IgD-negative memory B cell (primary cell): ENCODE measurements around the gene PNPLA1. TPM values are rescaled to one million over a fixed set of nuclear protein-coding genes. Genes with fewer than 3 reads are reported as not detected.

Experiments used
- H3K27ac Mint-ChIP-seq, 3 donors: one replicate each; pipeline ENCODE4 v1.8.0; 2020 to 2022; ENCODE audit warnings: mild to moderate bottlenecking in 3 of 3, mixed read lengths in 3 of 3, moderate library complexity in 1 of 3
- H3K27me3 Mint-ChIP-seq: one replicate; pipeline ENCODE4 v1.8.0; 2021; ENCODE audit warnings: mixed read lengths
- H3K36me3 Mint-ChIP-seq: one replicate; pipeline ENCODE4 v1.8.0; 2020; ENCODE audit warnings: mild to moderate bottlenecking, mixed read lengths
- H3K4me1 Mint-ChIP-seq, 3 donors: one replicate each; pipeline ENCODE4 v1.8.0; 2020 to 2022; ENCODE audit warnings: mixed read lengths in 3 of 3, mild to moderate bottlenecking in 1 of 3
- H3K4me3 Mint-ChIP-seq, 4 donors: one replicate each; pipeline ENCODE4 v1.8.0; 2020 to 2022; ENCODE audit warnings: mild to moderate bottlenecking in 4 of 4, mixed read lengths in 4 of 4, moderate library complexity in 3 of 4
- H3K9me3 Mint-ChIP-seq, 3 donors: one replicate each; pipeline ENCODE4 v1.8.0; 2020 to 2021; ENCODE audit warnings: mixed read lengths in 3 of 3, mild to moderate bottlenecking in 1 of 3
- polyA plus RNA-seq: library from polyadenylated mRNA; unstranded; fragments of 300-500 nt; fragmentation: Illumina TruSeq; gene quantifications from one replicate; pipeline ENCODE4 v1.2.3, GENCODE V29; 2021

Gene PNPLA1
- polyA plus RNA-seq, 1 donor from 2014 or later = 0.19 TPM

DNA sequence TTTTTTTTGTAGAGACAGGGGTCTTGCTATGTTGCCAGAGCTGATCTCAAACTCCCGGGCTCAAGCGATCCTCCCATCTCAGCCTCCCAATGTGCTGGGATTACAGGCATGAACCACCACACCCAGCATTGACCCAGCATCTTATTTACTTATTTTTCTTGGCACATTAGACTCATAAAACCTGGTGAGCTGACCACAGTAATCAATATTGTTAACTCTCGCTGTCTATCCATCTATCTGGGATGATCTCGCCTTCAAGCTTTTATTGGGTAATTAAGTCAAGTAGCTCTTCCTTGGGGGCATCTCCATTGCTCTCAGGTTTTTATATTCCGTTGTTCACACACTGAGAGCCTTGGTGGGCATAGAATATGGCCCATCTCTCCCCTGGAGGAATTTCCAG, 17.0 kb downstream of the PNPLA1 start:
- Mint-ChIP-seq H3K36me3 (no peaks in the 10 kb centered on the region), H3K9me3 (no peaks in the 10 kb centered on the region), H3K4me3 (no peak overlapping the region), H3K27ac (no peak overlapping the region), H3K4me1 (peaks cover 0 to 2% (median 0%) of the 10 kb centered on the region in 3 donors), H3K27me3 (peaks cover 30% of the 10 kb centered on the region)

DNA sequence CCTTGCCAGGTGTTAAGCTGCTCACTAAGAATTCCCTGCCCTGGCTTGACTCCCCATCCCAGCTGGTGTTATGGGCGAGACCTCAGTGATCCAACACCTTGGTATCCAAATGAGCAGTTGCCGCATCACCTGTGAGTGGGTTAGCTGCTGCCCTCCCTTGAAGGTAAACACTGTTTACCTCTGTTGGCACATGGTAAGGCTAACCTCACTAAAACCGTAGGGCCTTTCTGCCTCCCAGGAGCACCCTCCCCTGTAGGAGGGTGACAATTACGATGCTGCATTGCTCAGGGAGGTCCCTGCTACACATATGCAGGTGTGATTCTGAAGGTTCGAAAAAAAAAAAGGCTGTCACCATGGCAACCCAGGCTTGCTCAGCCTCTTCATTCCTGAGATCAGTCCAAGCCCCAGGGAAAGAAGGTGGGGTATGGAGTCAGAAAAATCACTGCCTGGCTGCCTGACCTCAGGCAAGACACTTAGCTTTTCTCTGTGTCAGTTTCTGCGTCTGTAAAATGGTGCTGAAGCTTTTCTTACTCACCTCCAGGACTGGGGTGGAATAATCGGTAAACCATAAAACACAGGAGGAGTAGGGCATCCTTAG, 19.5 kb downstream of the PNPLA1 start:
- Mint-ChIP-seq H3K4me1 (peaks cover 0 to 2% (median 0%) of the 10 kb centered on the region in 3 donors), H3K9me3 (peaks cover 0 to 2% (median 0%) of the 10 kb centered on the region in 3 donors), H3K4me3 (no peak overlapping the region), H3K36me3 (no peaks in the 10 kb centered on the region), H3K27me3 (peaks cover 31% of the 10 kb centered on the region), H3K27ac (no peak overlapping the region)

DNA sequence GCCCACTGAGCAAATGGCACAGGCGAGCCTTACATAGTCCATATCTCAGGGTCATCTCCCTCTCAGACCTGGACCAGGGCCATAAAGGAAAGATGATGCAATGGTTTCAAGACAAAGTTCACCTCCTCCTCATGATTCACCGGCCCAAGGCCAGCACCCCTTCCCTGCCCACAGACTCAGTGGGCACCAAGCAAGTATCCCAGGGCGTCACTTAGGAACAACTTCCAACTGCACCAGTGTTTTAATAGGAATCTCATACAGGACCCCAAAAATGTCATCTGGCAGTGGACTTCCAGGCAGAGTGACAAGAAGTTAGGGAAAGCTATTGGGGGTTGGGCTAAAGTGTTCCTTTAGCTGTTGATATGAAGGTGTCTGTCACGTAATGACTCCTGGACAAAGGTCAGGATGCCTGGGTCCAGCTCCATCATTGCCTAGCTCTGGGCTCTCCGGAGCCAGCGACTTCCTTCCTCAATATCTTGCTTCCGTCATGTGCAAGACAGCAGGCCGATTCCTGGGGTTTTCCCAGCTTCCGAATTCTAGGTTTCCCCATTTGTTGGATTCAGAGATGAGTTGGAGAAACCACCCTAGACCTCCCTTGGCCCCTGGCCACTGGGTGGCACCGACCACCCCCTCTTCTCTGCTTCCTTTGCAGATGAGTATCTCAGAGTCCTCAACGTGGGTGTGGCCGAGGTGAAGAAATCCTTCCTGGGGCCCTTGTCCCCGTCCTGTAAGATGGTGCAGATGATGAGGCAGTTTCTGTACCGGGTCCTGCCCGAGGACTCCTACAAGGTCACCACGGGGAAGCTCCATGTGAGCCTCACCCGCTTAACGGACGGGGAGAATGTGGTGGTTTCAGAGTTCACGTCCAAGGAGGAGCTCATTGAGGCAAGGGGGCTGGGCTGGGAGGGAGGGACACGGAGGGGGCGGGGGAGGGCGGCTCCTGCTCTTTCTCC, 21.1 kb downstream of the PNPLA1 start:
- Mint-ChIP-seq H3K9me3 (peaks cover 0 to 2% (median 0%) of the 10 kb centered on the region in 3 donors), H3K36me3 (no peaks in the 10 kb centered on the region), H3K4me1 (no peaks in the 10 kb centered on the region), H3K27me3 (peaks cover 29% of the 10 kb centered on the region), H3K4me3 (no peak overlapping the region), H3K27ac (no peak overlapping the region)

DNA sequence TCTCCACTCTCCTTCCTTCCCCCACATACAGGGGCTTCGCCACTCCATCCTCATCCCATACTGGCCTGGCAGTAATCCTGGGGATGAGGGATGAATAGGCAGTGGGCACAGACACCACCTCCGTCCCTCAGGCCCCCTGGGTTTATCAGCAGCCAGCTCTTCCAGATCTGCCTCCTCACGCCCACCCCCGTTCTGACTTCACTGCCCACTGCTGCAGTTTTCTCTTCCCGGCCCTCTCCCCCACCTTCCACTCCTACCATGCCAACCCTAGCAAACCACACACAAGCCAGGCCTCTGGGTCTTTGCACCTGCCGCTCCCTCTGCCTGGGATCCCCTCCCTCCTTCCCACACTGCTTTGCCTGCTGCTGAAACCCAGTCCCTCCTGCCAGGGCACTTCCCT, 22.3 kb downstream of the PNPLA1 start:
- peaks cover 23% of the 10 kb centered on the region for H3K27me3 Mint-ChIP-seq
- no peak overlapping the region for H3K27ac Mint-ChIP-seq
- H3K36me3 Mint-ChIP-seq = no peaks in the 10 kb centered on the region
- H3K9me3 Mint-ChIP-seq = peaks cover 0 to 2% (median 0%) of the 10 kb centered on the region in 3 donors
- no peaks in the 10 kb centered on the region for H3K4me1 Mint-ChIP-seq
- H3K4me3 Mint-ChIP-seq = no peak overlapping the region

DNA sequence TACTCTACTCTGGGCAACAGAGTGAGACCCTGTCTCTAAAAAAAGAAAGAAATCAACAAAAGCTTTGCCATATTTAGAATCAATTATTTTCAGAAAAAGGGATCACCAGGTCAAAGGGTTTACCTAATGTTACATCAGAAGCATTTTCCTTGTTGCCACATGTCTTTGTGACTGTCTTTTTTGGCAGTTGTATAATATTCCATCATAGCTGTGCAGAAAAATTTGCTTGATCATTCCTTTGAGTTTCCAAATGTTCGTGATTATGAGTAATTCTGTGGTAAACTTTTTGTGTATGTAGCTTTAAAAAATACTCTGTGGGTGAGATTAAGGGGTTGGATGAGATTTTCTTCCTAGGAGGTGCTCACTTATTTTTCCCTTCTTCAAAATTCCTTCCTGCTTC, 26.4 kb downstream of the PNPLA1 start:
- Mint-ChIP-seq H3K36me3 (peaks cover 5% of the 10 kb centered on the region), H3K4me1 (no peaks in the 10 kb centered on the region), H3K27ac (no peak overlapping the region), H3K4me3 (no peak overlapping the region), H3K27me3 (peaks cover 15% of the 10 kb centered on the region), H3K9me3 (peaks cover 0 to 2% (median 0%) of the 10 kb centered on the region in 3 donors)

DNA sequence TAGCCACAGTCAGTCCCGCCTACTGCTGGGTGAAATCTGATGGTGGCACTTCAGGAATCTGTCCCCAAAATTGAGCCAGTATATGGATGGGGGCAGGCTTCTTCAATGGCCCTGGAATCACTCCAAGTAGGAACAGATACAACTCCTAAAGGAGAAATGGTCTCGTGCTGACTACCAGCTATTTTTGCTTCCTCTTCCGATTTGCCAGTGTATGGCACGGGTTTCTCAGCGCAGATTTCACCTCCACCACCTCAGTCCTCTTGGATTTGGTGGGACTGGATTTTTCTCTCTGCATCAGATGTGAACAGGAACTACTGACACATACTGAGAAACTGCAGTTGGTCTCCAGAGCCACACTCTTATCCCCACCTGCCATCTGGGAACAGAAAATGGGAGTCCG, 27.2 kb downstream of the PNPLA1 start:
- H3K27me3 Mint-ChIP-seq = peaks cover 22% of the 10 kb centered on the region
- H3K4me1 Mint-ChIP-seq = no peaks in the 10 kb centered on the region
- H3K9me3 Mint-ChIP-seq = peaks cover 0 to 2% (median 0%) of the 10 kb centered on the region in 3 donors
- H3K36me3 Mint-ChIP-seq = peaks cover 5% of the 10 kb centered on the region
- H3K27ac Mint-ChIP-seq = no peak overlapping the region
- no peak overlapping the region for H3K4me3 Mint-ChIP-seq

DNA sequence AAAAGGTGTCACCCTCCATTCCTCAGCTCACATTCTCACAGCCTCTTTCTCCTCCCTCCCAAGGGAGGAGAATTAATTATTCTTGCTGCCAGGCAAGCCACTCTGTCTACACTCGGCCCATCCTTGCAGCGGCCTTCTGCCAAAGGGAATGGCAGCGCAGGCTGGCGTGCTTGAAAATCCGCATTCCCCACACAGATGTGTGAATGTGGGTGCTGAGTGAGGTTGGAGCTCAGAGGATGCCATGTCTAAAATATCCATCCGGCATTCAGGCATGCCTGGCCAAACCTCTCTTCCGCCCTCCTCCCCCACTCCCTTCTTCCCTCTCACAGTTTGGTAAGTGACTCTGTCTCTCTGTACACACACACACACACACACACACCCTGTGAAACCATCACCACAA, 27.7 kb downstream of the PNPLA1 start:
- Mint-ChIP-seq H3K4me3 (no peak overlapping the region), H3K27ac (no peak overlapping the region), H3K27me3 (peaks cover 26% of the 10 kb centered on the region), H3K4me1 (peaks cover 2 to 4% (median 3%) of the 10 kb centered on the region in 3 donors), H3K9me3 (no peaks in the 10 kb centered on the region), H3K36me3 (peaks cover 8% of the 10 kb centered on the region)

DNA sequence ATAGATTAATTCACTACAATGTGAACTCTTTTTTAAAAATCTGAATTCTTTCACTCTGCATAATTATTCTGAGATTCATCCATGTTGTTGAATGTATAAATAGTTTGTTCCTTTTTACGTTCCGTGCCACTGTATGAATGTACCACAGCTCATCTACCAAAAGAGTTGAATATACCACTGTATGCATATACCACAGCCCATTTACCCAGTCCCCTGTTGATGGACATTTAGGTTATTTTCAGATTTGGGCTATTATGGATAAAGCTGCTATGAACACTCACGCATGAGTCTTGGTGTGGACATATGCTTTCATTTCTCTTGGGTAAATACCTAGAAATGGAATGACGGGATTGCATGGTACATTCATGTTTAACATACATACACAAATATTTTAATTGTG, 28.2 kb downstream of the PNPLA1 start:
- peaks cover 8% of the 10 kb centered on the region for H3K36me3 Mint-ChIP-seq
- H3K27me3 Mint-ChIP-seq = peaks cover 26% of the 10 kb centered on the region
- no peak overlapping the region for H3K4me3 Mint-ChIP-seq
- peak overlapping the region in 1 of 3 donors; percentile 9 for H3K27ac Mint-ChIP-seq
- no peaks in the 10 kb centered on the region for H3K9me3 Mint-ChIP-seq
- peaks cover 5 to 7% (median 6%) of the 10 kb centered on the region in 3 donors for H3K4me1 Mint-ChIP-seq

DNA sequence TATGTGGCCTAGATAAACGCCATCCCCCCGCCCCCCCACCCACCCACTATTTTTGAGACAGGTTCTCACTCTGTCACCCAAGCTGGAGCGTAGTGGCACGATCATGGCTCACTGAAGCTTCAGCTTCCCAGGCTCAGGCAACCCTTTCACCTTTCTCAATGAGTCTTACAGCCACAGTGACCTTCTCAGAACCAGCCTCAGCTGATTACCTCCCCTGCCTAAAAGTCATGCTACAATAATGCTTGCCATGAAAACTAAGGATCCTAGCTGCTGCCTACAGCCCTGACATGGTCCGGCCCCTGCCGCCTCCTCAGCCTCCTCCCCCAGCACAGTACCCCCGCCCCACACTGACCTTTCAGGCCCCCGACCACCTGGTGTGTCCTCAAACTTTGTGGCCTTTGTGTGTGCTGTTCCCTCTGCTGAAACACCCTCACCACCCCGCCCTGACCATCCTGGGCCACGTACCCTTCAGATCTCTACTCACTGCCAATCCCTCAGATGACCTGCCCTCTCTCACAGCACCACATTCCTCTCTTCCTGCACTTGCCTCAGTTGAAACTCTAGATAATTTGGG, 31.3 kb downstream of the PNPLA1 start:
- peaks cover 5 to 7% (median 6%) of the 10 kb centered on the region in 3 donors for H3K4me1 Mint-ChIP-seq
- H3K36me3 Mint-ChIP-seq = peaks cover 8% of the 10 kb centered on the region
- no peak overlapping the region for H3K4me3 Mint-ChIP-seq
- H3K27me3 Mint-ChIP-seq = peaks cover 15% of the 10 kb centered on the region
- H3K27ac Mint-ChIP-seq = no peak overlapping the region
- no peaks in the 10 kb centered on the region for H3K9me3 Mint-ChIP-seq

DNA sequence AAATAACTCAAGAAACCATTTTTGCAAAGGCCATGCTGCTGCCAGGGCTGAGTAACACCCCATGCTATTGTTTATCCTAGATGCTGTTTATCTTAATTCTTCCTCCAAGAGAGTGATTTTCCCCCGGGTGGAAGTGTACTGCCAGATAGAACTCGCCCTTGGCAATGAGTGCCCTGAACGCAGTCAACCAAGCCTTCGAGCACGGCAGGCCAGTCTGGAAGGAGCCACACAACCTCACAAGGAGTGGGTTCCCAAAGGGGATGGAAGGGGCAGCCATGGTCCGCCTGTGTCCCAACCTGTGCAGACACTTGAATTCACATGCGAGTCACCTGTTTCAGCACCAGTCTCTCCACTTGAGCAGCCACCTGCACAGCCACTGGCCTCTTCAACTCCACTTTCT, 31.9 kb downstream of the PNPLA1 start:
- no peak overlapping the region for H3K4me3 Mint-ChIP-seq
- H3K27me3 Mint-ChIP-seq = peaks cover 15% of the 10 kb centered on the region
- H3K4me1 Mint-ChIP-seq = peaks cover 5 to 7% (median 6%) of the 10 kb centered on the region in 3 donors
- H3K27ac Mint-ChIP-seq = no peak overlapping the region
- H3K9me3 Mint-ChIP-seq = no peaks in the 10 kb centered on the region
- H3K36me3 Mint-ChIP-seq = peaks cover 8% of the 10 kb centered on the region

DNA sequence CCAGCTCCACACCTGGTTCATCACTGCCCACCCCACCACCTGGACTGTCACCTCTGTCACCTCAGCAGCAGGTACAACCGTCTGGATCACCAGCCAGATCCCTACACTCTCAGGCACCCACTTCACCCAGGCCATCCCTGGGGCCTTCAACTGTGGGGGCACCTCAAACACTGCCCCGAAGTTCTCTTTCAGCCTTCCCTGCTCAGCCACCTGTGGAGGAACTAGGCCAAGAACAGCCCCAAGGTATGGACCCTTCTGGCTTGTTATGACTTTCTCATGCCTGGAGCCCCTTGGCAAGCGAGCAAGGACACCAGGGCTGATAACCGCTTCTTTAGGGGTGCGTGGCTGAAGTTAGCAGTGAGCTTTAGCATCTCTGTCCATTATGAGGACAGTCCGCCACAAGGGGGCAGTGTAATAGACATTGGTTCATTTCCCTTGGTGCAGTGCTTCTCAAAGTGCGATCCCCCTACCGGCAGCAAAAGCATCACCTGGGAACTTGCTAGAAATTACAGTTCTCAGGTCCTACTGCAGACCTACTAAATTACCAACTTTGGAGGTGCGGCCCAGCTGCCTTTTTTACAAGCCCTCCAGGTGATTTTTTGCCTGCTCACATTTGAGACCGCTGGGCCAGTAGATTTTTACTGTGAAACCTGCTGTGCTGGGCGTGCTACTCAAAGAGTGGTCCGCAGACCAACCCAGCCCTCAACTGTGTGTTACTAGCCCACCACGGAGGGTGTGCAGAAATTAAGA, 32.5 kb downstream of the PNPLA1 start:
- peaks cover 5 to 7% (median 6%) of the 10 kb centered on the region in 3 donors for H3K4me1 Mint-ChIP-seq
- H3K36me3 Mint-ChIP-seq = peaks cover 8% of the 10 kb centered on the region
- no peaks in the 10 kb centered on the region for H3K9me3 Mint-ChIP-seq
- no peak overlapping the region for H3K4me3 Mint-ChIP-seq
- H3K27ac Mint-ChIP-seq = peak overlapping the region in 1 of 3 donors; percentile 81
- peaks cover 15% of the 10 kb centered on the region for H3K27me3 Mint-ChIP-seq

DNA sequence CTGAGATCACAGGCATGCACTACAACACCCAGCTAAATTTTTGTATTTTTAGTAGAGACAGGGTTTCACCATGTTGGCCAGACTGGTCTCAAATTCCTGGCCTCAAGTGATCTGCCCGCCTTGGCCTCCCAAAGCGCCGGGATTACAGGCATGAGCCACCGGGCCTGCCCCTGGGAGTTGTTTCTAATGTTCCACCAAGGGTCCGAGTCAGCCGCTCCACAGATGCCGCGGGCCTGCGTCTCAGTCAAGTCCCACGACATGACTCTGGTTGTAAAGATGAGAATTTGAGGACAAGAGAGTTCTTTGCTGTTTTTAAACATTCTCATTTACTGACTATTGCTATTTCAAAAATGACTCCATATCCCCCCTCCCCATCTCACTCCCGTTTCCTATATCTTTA, 36.0 kb downstream of the PNPLA1 start:
- H3K9me3 Mint-ChIP-seq = no peaks in the 10 kb centered on the region
- H3K36me3 Mint-ChIP-seq = peaks cover 3% of the 10 kb centered on the region
- peaks cover 5 to 7% (median 6%) of the 10 kb centered on the region in 3 donors for H3K4me1 Mint-ChIP-seq
- no peak overlapping the region for H3K4me3 Mint-ChIP-seq
- no peak overlapping the region for H3K27ac Mint-ChIP-seq
- H3K27me3 Mint-ChIP-seq = peaks cover 14% of the 10 kb centered on the region

DNA sequence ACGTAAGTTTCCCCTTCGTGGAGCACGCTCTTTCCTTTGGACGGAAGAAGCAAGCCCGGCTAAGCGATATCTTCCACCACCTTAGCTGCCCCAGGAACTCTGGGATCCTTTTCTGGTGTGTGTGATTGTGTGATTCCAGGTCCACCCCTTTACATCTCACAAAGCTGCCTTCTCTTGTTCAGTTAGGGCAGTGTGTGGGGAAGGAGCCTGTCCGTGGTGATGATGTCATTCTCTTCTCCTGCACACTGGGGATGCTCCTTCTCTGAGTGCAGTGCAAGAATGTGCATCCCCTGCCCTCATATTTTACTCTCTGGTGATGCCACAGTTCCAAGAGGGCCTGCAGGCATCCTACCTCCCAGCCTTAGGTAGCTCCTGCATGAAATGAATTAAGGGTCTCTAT, 36.5 kb downstream of the PNPLA1 start:
- peaks cover 10% of the 10 kb centered on the region for H3K27me3 Mint-ChIP-seq
- H3K9me3 Mint-ChIP-seq = no peaks in the 10 kb centered on the region
- peaks cover 5 to 7% (median 6%) of the 10 kb centered on the region in 3 donors for H3K4me1 Mint-ChIP-seq
- H3K27ac Mint-ChIP-seq = no peak overlapping the region
- peaks cover 3% of the 10 kb centered on the region for H3K36me3 Mint-ChIP-seq
- peak overlapping the region in 1 of 4 donors; percentile 13 for H3K4me3 Mint-ChIP-seq

DNA sequence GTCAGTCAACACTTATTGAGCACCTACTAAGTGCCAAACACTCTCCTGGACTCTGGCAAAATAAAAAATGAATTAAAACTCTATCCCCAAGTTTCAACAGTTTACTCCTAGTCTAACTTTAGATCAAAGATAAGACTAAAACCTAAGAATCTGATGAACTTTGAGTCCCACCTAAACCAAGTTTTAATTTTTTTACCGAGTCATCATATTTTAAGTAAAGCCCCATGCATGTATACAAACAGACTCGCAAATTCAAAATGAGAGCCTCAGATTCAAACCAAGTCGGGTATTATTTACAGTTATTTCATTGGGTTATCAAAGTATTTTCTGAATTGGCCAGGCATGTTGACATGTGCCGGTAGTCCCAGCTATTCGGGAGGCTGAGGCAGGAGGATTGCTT, 38.7 kb downstream of the PNPLA1 start:
- Mint-ChIP-seq H3K27me3 (peaks cover 2% of the 10 kb centered on the region), H3K36me3 (no peaks in the 10 kb centered on the region), H3K4me1 (peaks cover 9 to 13% (median 11%) of the 10 kb centered on the region in 3 donors), H3K4me3 (no peak overlapping the region), H3K27ac (no peak overlapping the region), H3K9me3 (no peaks in the 10 kb centered on the region)

DNA sequence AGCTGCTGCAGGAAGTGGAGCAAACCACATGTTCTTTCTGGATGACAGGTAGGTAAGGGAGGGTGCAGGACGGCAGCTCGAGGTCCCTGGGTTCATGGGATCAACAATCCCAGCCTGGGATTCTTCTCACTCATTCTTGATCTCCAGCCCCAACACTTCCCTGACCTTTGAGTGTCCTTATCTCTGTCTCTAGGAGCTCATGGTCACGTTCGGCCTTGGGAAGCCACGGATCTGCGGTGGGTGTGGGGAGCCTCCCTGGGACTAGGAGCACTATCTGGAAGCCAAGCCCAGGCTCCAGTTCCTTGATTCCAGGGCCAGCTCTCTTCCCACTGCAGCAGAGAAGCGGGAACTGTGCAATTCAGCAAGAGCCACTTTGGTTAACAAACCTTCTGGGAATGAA, 39.3 kb downstream of the PNPLA1 start:
- Mint-ChIP-seq H3K9me3 (no peaks in the 10 kb centered on the region), H3K4me3 (no peak overlapping the region), H3K27ac (no peak overlapping the region), H3K27me3 (peaks cover 2% of the 10 kb centered on the region), H3K4me1 (peaks cover 12 to 17% (median 13%) of the 10 kb centered on the region in 3 donors), H3K36me3 (no peaks in the 10 kb centered on the region)
